A204.1 (cell line): ENCODE measurements around the gene SEZ6L2.
"Not testable (repeated sequence)": the region's sequence is repeated elsewhere in the genome, so short reads cannot be mapped to it uniquely, and the experiment has no call there.

Source experiments
- FAIRE-seq: peaks from 2 replicates; lab custom pipeline; 2012; peaks lifted over from hg19 to GRCh38; lab: Jason Lieb, UNC

Gene SEZ6L2

DNA sequence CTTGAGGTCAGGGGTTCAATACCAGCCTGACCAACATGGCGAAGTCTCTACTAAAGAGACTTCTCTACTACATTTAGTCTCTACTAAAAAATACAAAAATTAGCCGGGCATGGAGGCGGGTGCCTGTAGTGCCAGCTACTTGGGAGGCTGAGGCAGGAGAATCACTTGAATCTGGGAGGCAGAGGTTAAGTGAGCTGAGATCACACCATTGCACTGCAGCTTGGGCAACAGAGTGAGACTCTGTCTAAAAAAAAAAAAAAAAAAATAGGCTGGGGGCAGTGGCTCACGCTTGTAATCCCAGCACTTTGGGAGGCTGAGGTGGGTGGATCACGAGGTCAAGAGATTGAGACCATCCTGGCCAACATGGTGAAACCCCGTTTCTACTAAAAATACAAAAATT is 10.5 kb upstream of the SEZ6L2 start:
- not testable (repeated sequence) for FAIRE-seq

GRCh38 chr16:29909391-29909790 is 10.0 kb upstream of the SEZ6L2 start:
- no peak for FAIRE-seq

DNA sequence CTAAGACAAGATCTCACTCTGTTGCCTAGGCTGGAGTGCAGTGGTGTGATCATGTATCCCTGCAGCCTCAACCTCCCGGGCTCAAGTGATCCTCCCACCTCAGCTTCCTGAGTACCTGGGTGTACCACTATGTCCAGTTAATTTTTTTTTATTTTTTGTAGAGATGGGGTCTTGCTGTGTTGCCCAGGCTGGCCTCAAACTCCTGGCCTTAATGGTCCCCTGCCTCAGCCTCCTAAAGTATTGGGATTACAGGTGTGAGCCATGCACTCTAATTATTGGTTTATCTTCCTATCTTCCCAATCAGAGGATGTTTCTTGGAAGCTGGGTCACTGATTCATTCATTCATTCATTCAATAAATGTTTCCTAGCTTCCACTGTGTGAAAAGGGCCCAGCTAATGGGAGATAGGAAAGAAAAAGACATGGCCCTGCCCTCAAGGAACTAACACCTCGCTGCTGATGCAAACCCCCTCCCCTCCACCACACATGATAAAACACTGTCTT is 9.4 kb upstream of the SEZ6L2 start:
- no peak for FAIRE-seq

DNA sequence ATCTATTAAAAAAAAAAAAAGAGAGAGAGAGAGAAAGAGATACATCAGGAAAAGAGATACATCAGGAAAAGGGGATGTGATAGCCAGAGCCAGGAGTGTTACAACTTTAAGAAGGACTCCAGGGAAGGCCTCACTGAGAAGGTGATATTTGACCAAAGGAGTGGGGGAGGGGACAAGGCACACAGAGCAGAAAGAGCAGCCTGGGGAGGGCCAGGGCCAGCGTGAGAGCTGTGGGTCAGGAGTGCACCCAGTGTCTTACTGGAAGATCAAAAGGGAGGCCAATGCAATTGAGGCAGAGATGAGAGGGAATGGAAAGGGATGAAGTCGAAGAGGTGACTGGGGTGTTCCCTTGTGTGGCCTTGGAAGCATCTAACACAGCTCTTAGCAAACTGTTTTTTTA is 8.6 kb upstream of the SEZ6L2 start:
- no peak for FAIRE-seq

- no peak for FAIRE-seq
These were observed 7.3 kb upstream of the SEZ6L2 start for GRCh38 chr16:29906520-29907244.

- no peak for FAIRE-seq
These were observed 6.3 kb upstream of the SEZ6L2 start for GRCh38 chr16:29905668-29906067.

GRCh38 chr16:29904947-29905346 is 5.6 kb upstream of the SEZ6L2 start:
- FAIRE-seq, result no peak

GRCh38 chr16:29903590-29903989 is 4.2 kb upstream of the SEZ6L2 start:
- no peak for FAIRE-seq

DNA sequence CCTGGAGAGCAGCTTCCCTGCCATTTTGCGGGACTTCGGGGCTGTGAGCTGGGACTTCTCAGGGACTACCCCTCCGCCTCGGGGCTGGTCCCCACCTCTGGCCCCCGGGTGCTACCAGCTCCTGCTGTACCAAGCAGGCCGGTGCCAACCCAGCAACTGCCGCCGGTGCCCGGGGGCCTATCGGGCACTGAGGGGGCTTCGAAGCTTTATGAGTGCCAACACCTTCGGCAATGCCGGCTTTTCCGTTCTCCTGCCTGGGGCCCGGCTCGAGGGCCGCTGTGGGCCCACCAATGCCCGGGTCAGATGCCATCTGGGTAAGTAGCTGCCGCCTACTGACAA is 2.2 kb upstream of the SEZ6L2 start:
- no peak for FAIRE-seq

DNA sequence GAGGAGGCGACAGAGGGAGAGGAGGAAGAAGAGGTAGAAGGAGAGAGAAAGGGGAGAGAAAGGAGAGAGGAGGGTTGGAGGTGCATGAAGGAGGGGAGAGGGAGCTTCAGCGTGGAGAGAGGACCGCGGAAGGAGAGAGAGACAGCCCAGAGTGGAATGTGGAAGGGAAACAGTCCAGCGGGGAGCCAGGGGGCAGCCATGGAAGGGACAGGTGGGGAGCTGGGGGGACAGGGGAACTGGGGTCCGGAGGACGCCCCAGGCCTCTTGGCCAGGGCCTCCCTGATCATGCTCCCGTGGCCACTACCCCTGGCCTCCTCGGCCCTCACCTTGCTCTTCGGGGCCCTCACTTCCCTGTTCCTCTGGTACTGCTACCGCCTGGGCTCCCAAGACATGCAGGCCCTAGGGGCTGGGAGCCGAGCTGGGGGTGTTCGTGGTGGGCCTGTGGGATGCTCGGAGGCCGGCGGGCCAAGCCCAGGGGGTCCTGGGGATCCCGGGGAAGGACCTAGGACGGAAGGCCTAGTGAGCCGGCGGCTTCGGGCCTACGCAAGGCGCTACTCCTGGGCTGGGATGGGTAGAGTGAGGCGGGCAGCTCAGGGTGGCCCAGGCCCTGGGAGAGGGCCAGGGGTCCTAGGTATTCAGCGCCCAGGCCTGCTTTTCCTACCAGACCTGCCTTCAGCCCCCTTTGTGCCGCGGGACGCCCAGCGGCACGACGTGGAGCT is 1.7 kb upstream of the SEZ6L2 start:
- no peak for FAIRE-seq

- FAIRE-seq, result no peak
These were observed 945 bp upstream of the SEZ6L2 start, which contains the start of gene ASPHD1 for GRCh38 chr16:29900102-29900887. ASPHD1 (plus strand) TSS chr16:29900488; CDS start chr16:29900972, 484 bp downstream.

- no peak for FAIRE-seq
These were observed 390 bp downstream of the SEZ6L2 start for GRCh38 chr16:29898804-29899515.

DNA sequence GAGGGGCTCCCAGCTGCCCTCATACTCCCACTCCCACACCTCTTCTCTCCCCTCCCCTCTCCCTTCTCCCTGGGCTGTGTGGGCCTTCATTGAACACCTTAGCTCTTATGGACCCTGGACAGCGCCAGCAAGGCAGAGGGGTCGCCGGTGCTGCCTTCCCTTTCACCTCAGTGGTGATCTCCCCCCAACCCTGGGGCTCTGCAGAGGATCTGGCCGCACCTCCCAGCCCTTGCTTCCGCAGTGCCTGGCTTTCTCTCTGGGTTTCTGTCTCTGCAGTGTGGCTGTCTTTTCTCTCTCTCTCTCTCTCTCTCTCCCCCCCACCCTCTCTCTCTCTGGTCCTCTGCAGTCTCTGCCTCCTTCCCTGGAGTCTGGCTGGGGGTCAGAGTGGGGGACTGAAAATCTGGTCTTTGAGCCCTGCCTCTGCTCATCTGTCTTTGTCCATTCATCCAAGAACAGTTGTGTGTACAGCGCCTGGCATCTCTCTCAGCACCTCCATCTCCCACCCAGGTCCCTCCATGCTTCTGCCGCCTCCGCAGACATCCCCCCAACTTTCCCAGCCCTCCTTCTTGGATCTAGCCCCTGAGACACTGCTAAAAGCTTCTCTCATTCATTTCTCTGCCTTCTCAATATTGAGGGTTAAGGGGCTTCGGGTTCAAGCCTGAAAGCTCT is 1.1 kb downstream of the SEZ6L2 start:
- no peak for FAIRE-seq

DNA sequence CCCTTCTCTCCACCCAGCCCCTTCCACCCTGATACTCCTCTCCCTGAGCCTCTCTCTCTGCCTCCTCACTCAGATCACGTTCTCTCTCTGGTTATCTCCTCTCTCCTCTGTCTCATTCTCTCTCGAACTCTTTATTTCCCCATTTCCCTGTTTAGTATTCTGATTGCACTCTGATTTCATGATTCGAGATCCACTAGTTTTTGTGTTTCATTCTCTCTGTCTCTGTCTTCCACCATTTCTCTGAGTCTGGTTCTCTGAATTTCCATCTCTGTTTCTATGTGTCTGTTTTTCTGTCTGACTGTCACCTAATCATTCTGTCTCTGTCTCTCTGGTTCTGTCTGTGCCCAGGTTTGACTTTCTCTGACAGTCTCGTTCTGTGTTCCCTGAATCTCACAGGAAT is 2.0 kb downstream of the SEZ6L2 start:
- FAIRE-seq, result no peak

DNA sequence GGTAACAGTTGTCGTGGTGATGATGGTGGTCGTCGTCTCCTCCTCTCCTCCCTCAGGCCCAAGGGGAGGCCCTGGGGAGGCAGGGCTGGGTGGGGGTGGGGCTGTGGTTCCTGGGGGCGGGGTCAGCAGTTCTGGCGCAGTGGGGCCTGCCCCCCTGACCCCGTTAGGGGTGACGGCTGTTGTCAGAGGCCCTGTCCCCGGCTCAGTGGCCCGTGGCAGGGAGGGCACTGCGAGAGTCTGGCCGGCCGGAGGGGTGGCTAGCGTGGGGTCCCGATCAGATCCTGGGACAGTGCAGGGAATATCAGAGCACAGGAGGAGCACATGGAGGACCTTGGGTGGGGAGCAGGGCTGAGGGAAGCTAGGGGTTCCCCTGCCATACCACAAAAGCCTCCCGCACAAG is 2.5 kb downstream of the SEZ6L2 start:
- FAIRE-seq, result no peak

GRCh38 chr16:29894352-29894751 is 5.0 kb downstream of the SEZ6L2 start:
- no peak for FAIRE-seq

DNA sequence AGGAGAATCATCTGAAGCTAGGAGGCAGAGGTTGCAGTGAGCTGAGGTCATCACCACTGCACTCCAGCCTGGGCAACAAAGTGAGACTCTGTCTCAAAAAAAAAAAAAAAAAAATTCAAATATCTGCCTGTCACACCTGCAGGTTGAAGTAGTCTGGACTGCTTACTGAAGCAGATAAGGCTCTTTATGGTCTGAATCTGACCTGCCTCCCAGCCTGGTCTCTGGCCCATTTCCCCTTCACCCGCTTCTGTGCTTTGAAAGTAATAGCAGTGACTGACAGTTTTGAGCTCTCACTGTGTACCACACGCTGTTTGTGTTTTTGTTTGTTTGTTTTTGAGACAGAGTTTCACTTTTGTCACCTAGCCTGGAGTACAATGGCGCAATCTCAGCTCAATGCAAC is 5.8 kb downstream of the SEZ6L2 start:
- FAIRE-seq, result no peak

DNA sequence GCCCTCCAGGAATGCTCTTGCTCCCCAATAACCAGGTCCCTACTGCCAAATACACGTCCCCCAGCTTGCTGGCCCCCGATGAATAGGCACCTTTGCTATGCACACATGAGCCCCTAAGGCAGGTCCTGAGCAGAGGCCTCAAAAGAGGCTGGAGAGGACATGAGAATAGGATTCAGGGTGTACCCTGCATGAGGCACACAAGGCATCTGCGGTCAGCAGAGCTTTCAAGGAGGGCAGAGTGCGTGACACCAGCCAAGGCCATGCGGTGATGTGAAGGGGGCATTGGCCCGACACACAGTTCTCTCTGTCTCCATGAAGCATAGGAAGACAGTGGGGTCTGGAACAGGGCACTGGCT is 6.9 kb downstream of the SEZ6L2 start:
- FAIRE-seq, result no peak

DNA sequence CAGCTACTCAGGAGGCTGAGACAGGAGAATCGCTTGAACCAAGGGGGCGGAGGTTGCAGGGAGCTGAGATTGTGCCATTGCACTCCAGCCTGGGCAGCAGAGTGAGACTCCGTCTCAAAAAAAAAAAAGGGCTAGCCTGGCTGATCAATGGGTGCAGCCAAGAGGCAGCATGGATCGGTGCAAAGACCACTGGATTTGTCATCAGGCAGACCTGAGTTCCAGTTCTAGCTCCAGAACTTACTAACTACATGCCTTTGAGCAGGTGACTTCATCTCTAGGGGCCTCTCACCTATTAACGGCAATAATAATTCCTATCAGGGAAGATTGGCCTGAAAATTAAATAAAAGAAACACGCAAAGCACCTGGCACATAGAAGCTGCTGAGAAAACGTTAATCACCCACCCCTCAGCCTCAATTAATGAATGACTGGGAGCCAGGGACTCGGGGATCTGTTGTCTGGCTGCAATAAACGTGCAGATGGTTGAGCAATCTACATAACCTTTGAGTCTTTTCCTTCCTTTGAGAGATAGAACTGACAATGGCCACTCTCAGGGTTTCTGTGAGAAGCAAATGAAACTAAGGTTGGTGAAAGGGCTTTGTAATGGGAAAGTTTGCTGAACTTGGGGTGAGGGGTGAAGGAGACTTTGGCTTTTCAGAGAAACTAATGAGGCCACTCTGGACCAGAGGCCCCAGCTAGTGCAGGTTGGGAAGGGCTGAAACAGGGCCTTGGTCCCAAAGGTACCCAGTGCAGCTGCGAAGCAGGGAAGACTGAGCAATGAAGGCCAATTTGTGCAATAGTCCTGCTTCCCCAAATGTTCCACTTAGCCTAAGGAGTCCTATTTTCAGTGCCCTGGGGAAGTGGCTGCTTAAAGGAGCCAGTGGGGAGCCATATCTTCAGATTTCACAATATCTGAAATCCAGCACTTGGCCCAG is 7.6 kb downstream of the SEZ6L2 start:
- FAIRE-seq, result no peak

DNA sequence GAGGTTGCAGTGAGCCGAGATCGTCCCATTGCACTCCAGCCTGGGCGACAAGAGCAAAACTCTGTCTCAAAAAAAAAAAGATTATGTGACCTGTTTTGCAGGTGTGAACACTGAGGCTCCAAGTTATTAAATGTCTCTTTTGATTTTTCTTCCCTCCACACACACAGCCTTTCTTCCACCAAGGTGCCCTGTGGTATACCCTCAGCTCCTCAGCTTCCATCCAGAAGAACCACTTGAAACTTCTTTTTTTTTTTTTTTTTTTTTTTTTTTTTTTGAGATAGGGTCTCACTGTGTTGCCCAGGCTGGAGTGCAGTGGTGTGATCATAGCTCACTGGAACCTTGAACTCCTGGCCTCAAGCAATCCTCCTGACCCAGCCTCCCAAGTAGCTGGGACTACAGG is 10.0 kb downstream of the SEZ6L2 start:
- FAIRE-seq, result not testable (repeated sequence)

- no peak for FAIRE-seq
These were observed 15.4 kb downstream of the SEZ6L2 start for GRCh38 chr16:29883987-29884386.
